ENCODE results near the gene ERN1. TPM values are rescaled to one million over a fixed set of nuclear protein-coding genes. Genes with fewer than 3 reads are reported as not detected.

ERN1 gene
- total and polyA plus RNA-seq, 2 of the 13 experiments (the other 11 are each of a cell fraction or from before 2014, with no cell fraction given): 6.0 to 12.7 TPM

DNA sequence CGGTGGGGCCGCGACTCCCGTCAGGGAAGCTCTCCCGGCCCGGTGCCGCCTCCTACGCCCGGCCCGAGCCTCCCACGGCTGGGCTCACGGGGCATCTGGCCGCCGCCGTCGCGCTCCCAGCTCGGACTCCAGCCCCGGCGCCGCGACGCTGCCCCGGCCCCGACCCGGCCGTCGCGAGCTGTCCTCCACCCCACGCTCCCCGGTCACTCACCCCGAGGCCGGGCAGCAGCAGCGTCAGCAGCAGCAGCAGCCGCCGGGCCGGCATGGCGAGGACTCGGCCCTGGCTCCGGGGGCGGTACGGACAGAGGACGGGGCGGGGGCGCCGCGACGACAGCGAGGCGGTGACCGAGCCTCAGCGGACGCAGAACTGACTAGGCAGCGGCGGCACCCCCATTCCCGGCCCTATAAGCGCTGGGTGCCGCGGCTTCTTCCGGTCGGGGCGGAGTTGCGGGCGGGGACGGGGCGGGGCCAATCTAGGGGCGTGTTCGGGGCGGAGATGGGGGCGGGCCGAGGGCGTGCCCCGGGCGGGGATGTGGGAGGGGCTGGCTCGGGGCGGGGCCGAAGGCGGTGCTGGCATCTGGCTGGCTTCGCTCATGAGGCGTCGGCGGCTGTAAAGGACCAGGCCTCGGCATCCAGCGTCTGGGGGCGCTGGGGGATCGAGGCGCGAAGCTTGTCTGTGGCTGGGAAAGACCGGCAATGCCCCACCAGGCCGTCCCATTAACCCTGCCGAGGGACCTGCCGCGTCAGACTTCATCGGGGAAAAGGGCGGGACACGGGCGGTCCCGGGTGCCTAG lies at the start of gene ERN1 (continued):
- no peak for TF ChIP-seq NFRKB (IDR thresholded peaks at IDR 0.05)
- TF ChIP-seq HNF4G (IDR thresholded peaks at IDR 0.05; ENCODE audit: borderline replicate concordance, low read depth, low read length): no peak
- no peak for TF ChIP-seq HNF4G (CRISPR knock-in tag; IDR thresholded peaks at IDR 0.05; ENCODE audit: borderline replicate concordance, low read depth)
- TF ChIP-seq GTF3A (CRISPR knock-in tag; conservative IDR thresholded peaks at IDR 0.05): peak; percentile 93; the same call in 1 of the 2 replicates
- TF ChIP-seq HOXA5 (CRISPR knock-in tag; IDR thresholded peaks at IDR 0.05): 0 out of 2 replicates have a peak, but pooled peaks have one; percentile 76
- peak; percentile 58 for TF ChIP-seq MYC (CRISPR knock-in tag; IDR thresholded peaks at IDR 0.05; ENCODE audit: borderline replicate concordance)
- 0 out of 2 replicates have a peak, but pooled peaks have one; percentile 20 for TF ChIP-seq HIC2 (CRISPR knock-in tag; IDR thresholded peaks at IDR 0.05; ENCODE audit: low read depth)
- peak; percentile 48 for TF ChIP-seq HCFC1 (IDR thresholded peaks at IDR 0.05; ENCODE audit: low read depth, low read length)
- 0 out of 2 replicates have a peak, but pooled peaks have one; percentile 32 for TF ChIP-seq ZMYM3 (CRISPR knock-in tag; IDR thresholded peaks at IDR 0.05)
- no peak for TF ChIP-seq NBN (conservative IDR thresholded peaks at IDR 0.05)
- TF ChIP-seq ZNF350 (CRISPR knock-in tag; IDR thresholded peaks at IDR 0.05; ENCODE audit: borderline replicate concordance, low read depth): peak; percentile 40; the same call in 1 of the 2 replicates
- peak; percentile 75 for TF ChIP-seq ZNF639 (CRISPR knock-in tag; conservative IDR thresholded peaks at IDR 0.05)
- TF ChIP-seq ZMAT3 (CRISPR knock-in tag; conservative IDR thresholded peaks at IDR 0.05): peak; percentile 98
- no peak; the same call in 1 of the 2 replicates for TF ChIP-seq XBP1 (CRISPR knock-in tag; IDR thresholded peaks at IDR 0.05)
- TF ChIP-seq, protein P1, sequence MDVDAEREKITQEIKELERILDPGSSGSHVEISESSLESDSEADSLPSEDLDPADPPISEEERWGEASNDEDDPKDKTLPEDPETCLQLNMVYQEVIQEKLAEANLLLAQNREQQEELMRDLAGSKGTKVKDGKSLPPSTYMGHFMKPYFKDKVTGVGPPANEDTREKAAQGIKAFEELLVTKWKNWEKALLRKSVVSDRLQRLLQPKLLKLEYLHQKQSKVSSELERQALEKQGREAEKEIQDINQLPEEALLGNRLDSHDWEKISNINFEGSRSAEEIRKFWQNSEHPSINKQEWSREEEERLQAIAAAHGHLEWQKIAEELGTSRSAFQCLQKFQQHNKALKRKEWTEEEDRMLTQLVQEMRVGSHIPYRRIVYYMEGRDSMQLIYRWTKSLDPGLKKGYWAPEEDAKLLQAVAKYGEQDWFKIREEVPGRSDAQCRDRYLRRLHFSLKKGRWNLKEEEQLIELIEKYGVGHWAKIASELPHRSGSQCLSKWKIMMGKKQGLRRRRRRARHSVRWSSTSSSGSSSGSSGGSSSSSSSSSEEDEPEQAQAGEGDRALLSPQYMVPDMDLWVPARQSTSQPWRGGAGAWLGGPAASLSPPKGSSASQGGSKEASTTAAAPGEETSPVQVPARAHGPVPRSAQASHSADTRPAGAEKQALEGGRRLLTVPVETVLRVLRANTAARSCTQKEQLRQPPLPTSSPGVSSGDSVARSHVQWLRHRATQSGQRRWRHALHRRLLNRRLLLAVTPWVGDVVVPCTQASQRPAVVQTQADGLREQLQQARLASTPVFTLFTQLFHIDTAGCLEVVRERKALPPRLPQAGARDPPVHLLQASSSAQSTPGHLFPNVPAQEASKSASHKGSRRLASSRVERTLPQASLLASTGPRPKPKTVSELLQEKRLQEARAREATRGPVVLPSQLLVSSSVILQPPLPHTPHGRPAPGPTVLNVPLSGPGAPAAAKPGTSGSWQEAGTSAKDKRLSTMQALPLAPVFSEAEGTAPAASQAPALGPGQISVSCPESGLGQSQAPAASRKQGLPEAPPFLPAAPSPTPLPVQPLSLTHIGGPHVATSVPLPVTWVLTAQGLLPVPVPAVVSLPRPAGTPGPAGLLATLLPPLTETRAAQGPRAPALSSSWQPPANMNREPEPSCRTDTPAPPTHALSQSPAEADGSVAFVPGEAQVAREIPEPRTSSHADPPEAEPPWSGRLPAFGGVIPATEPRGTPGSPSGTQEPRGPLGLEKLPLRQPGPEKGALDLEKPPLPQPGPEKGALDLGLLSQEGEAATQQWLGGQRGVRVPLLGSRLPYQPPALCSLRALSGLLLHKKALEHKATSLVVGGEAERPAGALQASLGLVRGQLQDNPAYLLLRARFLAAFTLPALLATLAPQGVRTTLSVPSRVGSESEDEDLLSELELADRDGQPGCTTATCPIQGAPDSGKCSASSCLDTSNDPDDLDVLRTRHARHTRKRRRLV (CRISPR knock-in tag; IDR thresholded peaks at IDR 0.05): peak; percentile 39; the same call in 1 of the 2 replicates
- TF ChIP-seq TERF1 (CRISPR knock-in tag; IDR thresholded peaks at IDR 0.05): peak; percentile 22; the same call in 1 of the 2 replicates
- TF ChIP-seq MTA1 (CRISPR knock-in tag; IDR thresholded peaks at IDR 0.05; ENCODE audit: borderline replicate concordance): peak; percentile 60; the same call in 1 of the 2 replicates
- peak; percentile 86 for TF ChIP-seq YY1 (IDR thresholded peaks at IDR 0.05; ENCODE audit: insufficient read depth, insufficient replicate concordance, low read depth, low read length)
- no peak for TF ChIP-seq CBX2 (IDR thresholded peaks at IDR 0.05; ENCODE audit: low read depth, low read length)
- TF ChIP-seq CBX2 (CRISPR knock-in tag; IDR thresholded peaks at IDR 0.05; ENCODE audit: low read depth): peak; percentile 54; the same call in 1 of the 2 replicates
- peak; percentile 92 for TF ChIP-seq DNMT1 (CRISPR knock-in tag; IDR thresholded peaks at IDR 0.05)

Data from HepG2 (cell line).